Measurements from ENCODE around the gene FBXO34.

Gene FBXO34

GRCh38 chr14:55387121-55387520, 115.9 kb downstream of the FBXO34 start:
- DNase-seq, result no peak

GRCh38 chr14:55388160-55388559, 116.9 kb downstream of the FBXO34 start:
- no peak for DNase-seq

DNA sequence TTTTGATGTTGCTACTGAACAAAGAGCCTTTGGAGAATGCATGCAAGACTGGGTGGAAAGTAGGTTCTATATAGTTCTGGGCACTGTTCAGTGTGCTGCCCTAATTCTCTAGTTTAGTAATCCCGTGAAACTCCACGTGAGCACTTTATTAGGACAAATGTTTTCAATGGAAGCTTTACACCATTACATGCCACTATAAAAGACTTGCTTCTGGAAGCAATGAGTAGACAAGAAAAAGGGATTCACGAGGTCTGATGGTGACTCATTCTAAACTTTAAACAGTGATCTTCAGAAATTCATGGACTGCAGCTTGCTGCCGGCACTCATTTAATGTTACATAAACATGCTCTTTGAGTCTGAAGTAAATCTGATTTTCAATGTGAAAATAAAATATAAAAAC, 118.1 kb downstream of the FBXO34 start:
- DNase-seq, result no peak

- DNase-seq, result no peak
These were observed 127.5 kb downstream of the FBXO34 start for GRCh38 chr14:55398679-55399078.

GRCh38 chr14:55399183-55399582, 128.0 kb downstream of the FBXO34 start:
- DNase-seq, result no peak

DNA sequence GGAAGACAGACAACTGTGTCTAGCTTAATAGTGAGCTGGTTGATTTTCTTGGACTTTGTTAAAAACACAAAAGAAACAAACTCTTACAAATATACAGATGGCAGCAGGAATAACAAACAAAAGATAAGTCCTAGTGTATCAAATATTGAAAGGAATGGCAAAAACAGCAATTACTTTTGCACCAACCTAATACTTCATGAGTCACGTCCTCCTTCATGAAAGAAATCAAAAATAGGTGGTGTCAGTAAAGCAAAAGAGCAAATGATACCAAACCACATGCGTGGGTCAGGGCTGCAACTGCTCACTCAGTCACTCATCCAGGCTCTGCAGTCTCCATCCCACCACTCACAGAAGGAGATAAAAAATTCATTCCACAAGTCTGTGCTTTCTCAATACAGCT, 128.6 kb downstream of the FBXO34 start:
- DNase-seq, result no peak

DNA sequence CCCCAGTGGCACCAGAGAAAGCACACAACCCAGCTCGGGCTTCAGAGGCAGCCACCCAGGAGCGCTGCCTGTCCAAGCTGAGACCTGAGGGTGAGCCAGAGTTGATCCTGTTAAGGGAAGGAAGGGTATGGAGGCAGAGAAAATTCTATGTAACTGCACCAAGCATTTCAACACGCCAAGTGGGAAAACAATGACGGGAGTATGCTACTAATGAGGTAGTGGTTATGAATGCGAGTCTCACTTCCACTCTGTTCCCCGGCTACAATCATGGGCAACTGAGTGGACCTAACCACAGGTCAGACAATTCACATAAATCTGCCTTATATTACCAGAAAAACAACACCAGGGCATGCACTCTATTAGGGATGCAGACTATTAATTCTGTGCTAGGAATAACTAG, 130.5 kb downstream of the FBXO34 start:
- DNase-seq, result no peak
